K562 (cell line): ENCODE results near the gene TRIM45. TPM values are rescaled to one million over a fixed set of nuclear protein-coding genes. Genes with fewer than 3 reads are reported as not detected.
"Not testable (repeated sequence)": the region's sequence is repeated elsewhere in the genome, so short reads cannot be mapped to it uniquely, and the experiment has no call there.

Experiments used
- ATAC-seq: fragments of 200-7000 bp; cut with Tn5 transposase; 3 replicates; pipeline ENCODE4 v1.9.1; 2020; ENCODE audit warnings: moderate library complexity
- BruUV-seq: library from RNA; stranded (reverse); fragments of 400-500 nt; replicated peaks from 2 replicates; lab custom pipeline; 2021; lab: Mats Ljungman, UMichigan
- CTCF ChIA-PET: fragments of 300-600 bp; formaldehyde crosslinking; extraction: SDS; loops from one replicate; lab custom pipeline; 2021; ENCODE audit warnings: low intra/inter-chr PET ratio; lab: Yijun Ruan, JAX
- POLR2A ChIA-PET: fragments of 300-600, 350-650 bp; sonication (Branson Sonifier 250); formaldehyde crosslinking; extraction: SDS; loops from one replicate; lab custom pipeline; 2021; ENCODE audit warnings: antibody characterized with exemption, inconsistent platforms; lab: Yijun Ruan, JAX
- DNase-seq, 4 experiments: peaks; one replicate each; pipeline versions ENCODE4 v3.0.0 to v3.0.0-alpha.2; 2011 to 2018; ENCODE audit warnings: low spot score in 3 of 4, mixed read lengths in 3 of 4; ENCODE audit errors: extremely low read depth in 1 of 4
- FAIRE-seq: peaks from 2 replicates; lab custom pipeline; 2011; peaks lifted over from hg19 to GRCh38; lab: Jason Lieb, UNC
- H2AFZ ChIP-seq: 2 replicates; pipeline ENCODE4 v1.6.0; 2011; ENCODE audit warnings: low read depth, low read length, control low read depth, inconsistent platforms
- H3K27ac ChIP-seq: fragments of 200-600 bp; 3 replicates; pipeline ENCODE4 v1.8.0; 2011; ENCODE audit warnings: low read depth, mild to moderate bottlenecking, control low read depth, inconsistent platforms, low read length, moderate library complexity, mixed read lengths; ENCODE audit errors: extremely low read depth
- H3K27me3 ChIP-seq, 2 experiments: fragments of 300-600 bp in 1 of 2; 2 replicates in 1 of 2; 3 replicates in 1 of 2; pipeline versions ENCODE4 v1.6.0 to v1.8.0; 2011; ENCODE audit warnings: inconsistent platforms in 2 of 2, low read length in 2 of 2, mild to moderate bottlenecking in 1 of 2, mixed read lengths in 1 of 2, moderate library complexity in 1 of 2; ENCODE audit not compliant: control insufficient read depth in 2 of 2, insufficient read depth in 2 of 2
- H3K36me3 ChIP-seq: fragments of 300-600 bp; 3 replicates; pipeline ENCODE4 v1.8.0; 2011; ENCODE audit warnings: mild to moderate bottlenecking, low read length, inconsistent platforms; ENCODE audit not compliant: control insufficient read depth, insufficient read depth
- H3K4me1 ChIP-seq, 2 experiments: fragments of 200-600 bp in 1 of 2; replicated peaks in 1 of 2; 2 replicates in 1 of 2; 3 replicates in 1 of 2; pipeline versions ENCODE4 v1.5.1 to v1.8.0; 2011; ENCODE audit warnings: inconsistent platforms in 2 of 2, low read length in 2 of 2, mild to moderate bottlenecking in 1 of 2, mixed read lengths in 1 of 2, moderate library complexity in 1 of 2; ENCODE audit not compliant: control insufficient read depth in 2 of 2, insufficient read depth in 2 of 2
- H3K4me2 ChIP-seq: 2 replicates; pipeline ENCODE4 v1.6.1; 2011; ENCODE audit warnings: low read length, control low read depth, inconsistent platforms, mixed read lengths; ENCODE audit not compliant: insufficient read depth
- H3K4me3 ChIP-seq: fragments of 200-600 bp; sonication (generic), shearing (Covaris generic); 2 replicates; pipeline ENCODE4 v1.5.1; 2016; ENCODE audit warnings: control low read depth, inconsistent platforms
- H3K79me2 ChIP-seq: fragments of 200-600 bp; 3 replicates; pipeline ENCODE4 v1.8.0; 2011; ENCODE audit warnings: low read length, inconsistent platforms; ENCODE audit not compliant: control insufficient read depth, insufficient read depth
- H3K9ac ChIP-seq, 2 experiments: 2 replicates each; pipeline versions ENCODE4 v1.6.0 to v1.6.1; 2011; ENCODE audit warnings: low read depth in 2 of 2, low read length in 2 of 2, control low read depth in 1 of 2, inconsistent platforms in 1 of 2, mild to moderate bottlenecking in 1 of 2, mixed read lengths in 1 of 2; ENCODE audit not compliant: insufficient read depth in 1 of 2
- H3K9me1 ChIP-seq: one replicate; pipeline ENCODE4 v1.6.0; 2011; ENCODE audit warnings: inconsistent platforms, mild to moderate bottlenecking, low read length, moderate library complexity; ENCODE audit not compliant: control insufficient read depth, insufficient read depth
- H3K9me3 ChIP-seq: replicated peaks from 2 replicates; pipeline ENCODE4 v1.5.1; 2011; ENCODE audit warnings: low read depth, low read length, inconsistent platforms; ENCODE audit not compliant: control insufficient read depth, insufficient read depth
- H4K20me1 ChIP-seq: replicated peaks from 2 replicates; pipeline ENCODE4 v1.6.1; 2011; ENCODE audit warnings: low read length, inconsistent platforms, mixed read lengths; ENCODE audit not compliant: control insufficient read depth, insufficient read depth
- FOXA3 ChIP-seq, 2 experiments: fragments of 450-650 bp in 1 of 2; sonication (generic) in 1 of 2; formaldehyde crosslinking; IDR thresholded peaks in 1 of 2; conservative IDR thresholded peaks in 1 of 2; 2 replicates each; pipeline versions ENCODE4 v1.4.0 to v1.8.0; 2020 to 2022; ENCODE audit warnings: mild to moderate bottlenecking in 2 of 2, missing genetic modification reagents in 1 of 2
- HNRNPLL ChIP-seq: fragments of 200-400 bp; formaldehyde crosslinking; IDR thresholded peaks from 2 replicates; pipeline ENCODE4 v1.6.1; 2017; ENCODE audit warnings: low read length, low read depth, mild to moderate bottlenecking; ENCODE audit not compliant: poor library complexity, severe bottlenecking
- NFYB ChIP-seq: IDR thresholded peaks from 2 replicates; pipeline ENCODE4 v1.6.1; 2011; ENCODE audit warnings: mild to moderate bottlenecking, moderate library complexity; ENCODE audit not compliant: insufficient read length; ENCODE audit errors: extremely low read depth
- SNRNP70 ChIP-seq: fragments of 200-400 bp; formaldehyde crosslinking; optimal IDR thresholded peaks from 2 replicates; pipeline ENCODE3; 2017; ENCODE audit warnings: low read depth, low read length
- ZNF740 ChIP-seq, 3 experiments: fragments of 200-800 bp in 1 of 3; sonication (Bioruptor generic) in 1 of 3; sonication (generic) in 1 of 3; formaldehyde crosslinking in 1 of 3; IDR thresholded peaks; 2 replicates each; pipeline versions ENCODE4 v1.6.1 to v1.8.0; 2016 to 2022; ENCODE audit warnings: mild to moderate bottlenecking in 2 of 3, missing compliant biosample characterization in 2 of 3, missing genetic modification characterization in 2 of 3, missing genetic modification reagents in 1 of 3
- WGBS: fragments of 100-300 bp; shearing (Covaris generic); methylation state at CpG from one replicate; pipeline ENCODE4 v1.1.6; 2016; ENCODE audit warnings: low coverage, mixed read lengths; ENCODE audit not compliant: insufficient coverage; ENCODE audit errors: missing lambda C conversion rate; 5-methylcytosine and 5-hydroxymethylcytosine counted together
- in situ Hi-C: fragments of 300-500 bp; cut with MboI; formaldehyde crosslinking; loops from 4 replicates; pipeline ENCODE4 v1.15.0; 2018; ENCODE audit warnings: inconsistent platforms, mixed read lengths
- intact Hi-C: fragments of 100-400 bp; cut with micrococcal nuclease; formaldehyde crosslinking; loops from 2 replicates; pipeline ENCODE4 v1.14.2; 2022
- polyA plus RNA-seq, 8 experiments: library from polyadenylated mRNA; depleted of rRNA in 4 of 8; stranded (reverse) in 5 of 8; unstranded in 3 of 8; fragments of >200 nt; fragmentation: Nextera tagmentation in 2 of 8; fragmentation: Illumina TruSeq in 1 of 8; extraction: Ambion mirVana in 2 of 8; extraction: Trizol in 1 of 8; gene quantifications; 2 replicates each; pipeline versions ENCODE4 v1.2.1 to v1.2.3, GENCODE V29; 2011 to 2014; ENCODE audit warnings: inconsistent platforms in 1 of 8, missing spikeins in 1 of 8
- total RNA-seq, 7 experiments: library from RNA; depleted of rRNA in 6 of 7; stranded (reverse); fragments of >200 nt in 6 of 7; fragmentation: Illumina TruSeq in 2 of 7; extraction: Trizol in 2 of 7; gene quantifications; 2 replicates each; pipeline versions ENCODE4 v1.2.1 to v1.2.3, GENCODE V29; 2011 to 2021; ENCODE audit warnings: low replicate concordance in 1 of 7
- TF ChIP-seq, protein P1 (sequence below), 2 experiments: fragments of 450-650 bp; conservative IDR thresholded peaks; 2 replicates each; pipeline ENCODE4 v1.6.1; 2017; ENCODE audit warnings: mild to moderate bottlenecking in 2 of 2, moderate library complexity in 2 of 2

Gene TRIM45
- total and polyA plus RNA-seq, 9 of the 15 experiments (the other 6 are each of a cell fraction or from before 2014, with no cell fraction given) = 1.9 to 6.2 (median 3.6) TPM

- TF ChIP-seq ZNF740 (CRISPR knock-in tag; IDR thresholded peaks at IDR 0.05) (no peak), ZNF740 (tag; IDR thresholded peaks at IDR 0.05) (no peak), SNRNP70 (no peak), HNRNPLL (peak; percentile 22), NFYB (no peak), FOXA3 (CRISPR knock-in tag; conservative IDR thresholded peaks at IDR 0.05 in 1 of 2, IDR thresholded peaks at IDR 0.05 in 1 of 2) (peak in 1 of 2 experiments; percentile 35; a peak in 1 of 4 replicates)
- TF ChIP-seq, protein P1, sequence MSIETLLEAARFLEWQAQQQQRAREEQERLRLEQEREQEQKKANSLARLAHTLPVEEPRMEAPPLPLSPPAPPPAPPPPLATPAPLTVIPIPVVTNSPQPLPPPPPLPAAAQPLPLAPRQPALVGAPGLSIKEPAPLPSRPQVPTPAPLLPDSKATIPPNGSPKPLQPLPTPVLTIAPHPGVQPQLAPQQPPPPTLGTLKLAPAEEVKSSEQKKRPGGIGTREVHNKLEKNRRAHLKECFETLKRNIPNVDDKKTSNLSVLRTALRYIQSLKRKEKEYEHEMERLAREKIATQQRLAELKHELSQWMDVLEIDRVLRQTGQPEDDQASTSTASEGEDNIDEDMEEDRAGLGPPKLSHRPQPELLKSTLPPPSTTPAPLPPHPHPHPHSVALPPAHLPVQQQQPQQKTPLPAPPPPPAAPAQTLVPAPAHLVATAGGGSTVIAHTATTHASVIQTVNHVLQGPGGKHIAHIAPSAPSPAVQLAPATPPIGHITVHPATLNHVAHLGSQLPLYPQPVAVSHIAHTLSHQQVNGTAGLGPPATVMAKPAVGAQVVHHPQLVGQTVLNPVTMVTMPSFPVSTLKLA (conservative IDR thresholded peaks at IDR 0.05) = 0 out of 4 replicates have a peak, but pooled peaks of 1 of the 2 experiments have one; percentile 18
Measured at GRCh38 chr1:117120774-117121588, 568 bp downstream of the TRIM45 start (continued).

- H2AFZ ChIP-seq, FAIRE-seq, CTCF ChIA-PET, in situ Hi-C loops, H3K9ac ChIP-seq, H3K27me3 ChIP-seq, H3K79me2 ChIP-seq, BruUV-seq, H3K27ac ChIP-seq, H3K9me1 ChIP-seq, intact Hi-C loops, H3K36me3 ChIP-seq, H3K9me3 ChIP-seq, H3K4me2 ChIP-seq, DNase-seq, H4K20me1 ChIP-seq, ATAC-seq, H3K4me3 ChIP-seq: not testable (repeated sequence)
- 93% methylated on average over 9 of the region's 10 CpGs for WGBS
- H3K4me1 ChIP-seq = peaks cover 17% of the 10 kb centered on the region in 2 experiments; a peak in 4 of 5 replicates
- POLR2A ChIA-PET = interaction anchor here (0.5 to 3.3 kb wide), 7 partner anchors 9 to 64 kb away, joined by 3 to 13 read pairs (median 3); partner anchors contain the start of gene TTF2
Measured at GRCh38 chr1:117119144-117119543, 2.4 kb downstream of the TRIM45 start.
